ENCODE results near the gene ERICH6B. TPM values are rescaled to one million over a fixed set of nuclear protein-coding genes. Genes with fewer than 3 reads are reported as not detected.

ERICH6B gene
- total RNA-seq, 2 donors from 2014 or later, result not detected

- DNase-seq (ENCODE audit: low spot score) (no peak), ATAC-seq (ENCODE audit: insufficient number of reproducible peaks, low FRiP score, low read depth) (no peak)
- Histone ChIP-seq H3K36me3 (no peaks in the 10 kb centered on the region), H3K4me1 (ENCODE audit: control insufficient read depth in 1 of 2, low read depth in 2 of 2) (no peaks in the 10 kb centered on the region), H3K9me3 (no peaks in the 10 kb centered on the region), H3K27me3 (replicated peaks; ENCODE audit: insufficient read depth) (no peaks in the 10 kb centered on the region), H3K4me3 (no peak overlapping the region), H3K27ac (no peak overlapping the region)
- TF ChIP-seq CTCF (IDR thresholded peaks at IDR 0.05), result no peak
These were observed 10.6 kb downstream of the ERICH6B start for GRCh38 chr13:45604892-45605291.

GRCh38 chr13:45603338-45603737, 12.2 kb downstream of the ERICH6B start:
- ATAC-seq (ENCODE audit: insufficient number of reproducible peaks, low FRiP score, low read depth) (no peak), DNase-seq (ENCODE audit: low spot score) (no peak)
- no peaks in the 10 kb centered on the region for H3K36me3 ChIP-seq
- no peak overlapping the region for H3K27ac ChIP-seq
- H3K9me3 ChIP-seq, result no peaks in the 10 kb centered on the region
- no peaks in the 10 kb centered on the region for H3K4me1 ChIP-seq (ENCODE audit: control insufficient read depth in 1 of 2, low read depth in 2 of 2)
- no peak overlapping the region for H3K4me3 ChIP-seq
- no peak for TF ChIP-seq CTCF (IDR thresholded peaks at IDR 0.05)
- H3K27me3 ChIP-seq (replicated peaks; ENCODE audit: insufficient read depth), result no peaks in the 10 kb centered on the region

- H3K27ac ChIP-seq, result no peak overlapping the region
- no peak for DNase-seq (ENCODE audit: low spot score)
- no peaks in the 10 kb centered on the region for H3K9me3 ChIP-seq
- H3K36me3 ChIP-seq, result no peaks in the 10 kb centered on the region
- no peak for ATAC-seq (ENCODE audit: insufficient number of reproducible peaks, low FRiP score, low read depth)
- no peaks in the 10 kb centered on the region for H3K27me3 ChIP-seq (replicated peaks; ENCODE audit: insufficient read depth)
- H3K4me1 ChIP-seq (ENCODE audit: control insufficient read depth in 1 of 2, low read depth in 2 of 2), result no peaks in the 10 kb centered on the region
- TF ChIP-seq CTCF (IDR thresholded peaks at IDR 0.05), result no peak
- H3K4me3 ChIP-seq, result no peak overlapping the region
These were observed 13.1 kb downstream of the ERICH6B start for GRCh38 chr13:45602183-45603170.

- TF ChIP-seq CTCF (IDR thresholded peaks at IDR 0.05), result no peak
- DNase-seq (ENCODE audit: low spot score) (no peak), ATAC-seq (ENCODE audit: insufficient number of reproducible peaks, low FRiP score, low read depth) (no peak)
- Histone ChIP-seq H3K4me3 (no peak overlapping the region), H3K27me3 (replicated peaks; ENCODE audit: insufficient read depth) (no peaks in the 10 kb centered on the region), H3K36me3 (no peaks in the 10 kb centered on the region), H3K4me1 (ENCODE audit: control insufficient read depth in 1 of 2, low read depth in 2 of 2) (no peaks in the 10 kb centered on the region), H3K27ac (no peak overlapping the region), H3K9me3 (no peaks in the 10 kb centered on the region)
These were observed 13.9 kb downstream of the ERICH6B start for GRCh38 chr13:45601680-45602079.

- Histone ChIP-seq H3K9me3 (no peaks in the 10 kb centered on the region), H3K4me1 (ENCODE audit: control insufficient read depth in 1 of 2, low read depth in 2 of 2) (no peaks in the 10 kb centered on the region), H3K36me3 (no peaks in the 10 kb centered on the region), H3K4me3 (no peak overlapping the region), H3K27me3 (replicated peaks; ENCODE audit: insufficient read depth) (no peaks in the 10 kb centered on the region), H3K27ac (no peak overlapping the region)
- DNase-seq (ENCODE audit: low spot score) (no peak), ATAC-seq (ENCODE audit: insufficient number of reproducible peaks, low FRiP score, low read depth) (no peak)
- no peak for TF ChIP-seq CTCF (IDR thresholded peaks at IDR 0.05)
These were observed 16.9 kb downstream of the ERICH6B start for GRCh38 chr13:45598597-45598996.
